K562 (cell line): ENCODE measurements around the gene XPNPEP1. TPM values are rescaled to one million over a fixed set of nuclear protein-coding genes. Genes with fewer than 3 reads are reported as not detected.

ENCODE experiments used
- ATAC-seq: fragments of 200-7000 bp; cut with Tn5 transposase; 3 replicates; pipeline ENCODE4 v1.9.1; 2020; ENCODE audit warnings: moderate library complexity
- BruUV-seq: library from RNA; stranded (reverse); fragments of 400-500 nt; replicated peaks from 2 replicates; lab custom pipeline; 2021; lab: Mats Ljungman, UMichigan
- CTCF ChIA-PET: fragments of 300-600 bp; formaldehyde crosslinking; extraction: SDS; loops from one replicate; lab custom pipeline; 2021; ENCODE audit warnings: low intra/inter-chr PET ratio; lab: Yijun Ruan, JAX
- POLR2A ChIA-PET: fragments of 300-600, 350-650 bp; sonication (Branson Sonifier 250); formaldehyde crosslinking; extraction: SDS; loops from one replicate; lab custom pipeline; 2021; ENCODE audit warnings: antibody characterized with exemption, inconsistent platforms; lab: Yijun Ruan, JAX
- DNase-seq, 4 experiments: peaks; one replicate each; pipeline versions ENCODE4 v3.0.0 to v3.0.0-alpha.2; 2011 to 2018; ENCODE audit warnings: low spot score in 3 of 4, mixed read lengths in 3 of 4; ENCODE audit errors: extremely low read depth in 1 of 4
- FAIRE-seq: peaks from 2 replicates; lab custom pipeline; 2011; peaks lifted over from hg19 to GRCh38; lab: Jason Lieb, UNC
- H2AFZ ChIP-seq: 2 replicates; pipeline ENCODE4 v1.6.0; 2011; ENCODE audit warnings: low read depth, low read length, control low read depth, inconsistent platforms
- H3K27ac ChIP-seq: fragments of 200-600 bp; 3 replicates; pipeline ENCODE4 v1.8.0; 2011; ENCODE audit warnings: low read depth, mild to moderate bottlenecking, control low read depth, inconsistent platforms, low read length, moderate library complexity, mixed read lengths; ENCODE audit errors: extremely low read depth
- H3K27me3 ChIP-seq, 2 experiments: fragments of 300-600 bp in 1 of 2; 2 replicates in 1 of 2; 3 replicates in 1 of 2; pipeline versions ENCODE4 v1.6.0 to v1.8.0; 2011; ENCODE audit warnings: inconsistent platforms in 2 of 2, low read length in 2 of 2, mild to moderate bottlenecking in 1 of 2, mixed read lengths in 1 of 2, moderate library complexity in 1 of 2; ENCODE audit not compliant: control insufficient read depth in 2 of 2, insufficient read depth in 2 of 2
- H3K36me3 ChIP-seq: fragments of 300-600 bp; 3 replicates; pipeline ENCODE4 v1.8.0; 2011; ENCODE audit warnings: mild to moderate bottlenecking, low read length, inconsistent platforms; ENCODE audit not compliant: control insufficient read depth, insufficient read depth
- H3K4me1 ChIP-seq, 2 experiments: fragments of 200-600 bp in 1 of 2; replicated peaks in 1 of 2; 2 replicates in 1 of 2; 3 replicates in 1 of 2; pipeline versions ENCODE4 v1.5.1 to v1.8.0; 2011; ENCODE audit warnings: inconsistent platforms in 2 of 2, low read length in 2 of 2, mild to moderate bottlenecking in 1 of 2, mixed read lengths in 1 of 2, moderate library complexity in 1 of 2; ENCODE audit not compliant: control insufficient read depth in 2 of 2, insufficient read depth in 2 of 2
- H3K4me2 ChIP-seq: 2 replicates; pipeline ENCODE4 v1.6.1; 2011; ENCODE audit warnings: low read length, control low read depth, inconsistent platforms, mixed read lengths; ENCODE audit not compliant: insufficient read depth
- H3K4me3 ChIP-seq: fragments of 200-600 bp; sonication (generic), shearing (Covaris generic); 2 replicates; pipeline ENCODE4 v1.5.1; 2016; ENCODE audit warnings: control low read depth, inconsistent platforms
- H3K79me2 ChIP-seq: fragments of 200-600 bp; 3 replicates; pipeline ENCODE4 v1.8.0; 2011; ENCODE audit warnings: low read length, inconsistent platforms; ENCODE audit not compliant: control insufficient read depth, insufficient read depth
- H3K9ac ChIP-seq, 2 experiments: 2 replicates each; pipeline versions ENCODE4 v1.6.0 to v1.6.1; 2011; ENCODE audit warnings: low read depth in 2 of 2, low read length in 2 of 2, control low read depth in 1 of 2, inconsistent platforms in 1 of 2, mild to moderate bottlenecking in 1 of 2, mixed read lengths in 1 of 2; ENCODE audit not compliant: insufficient read depth in 1 of 2
- H3K9me1 ChIP-seq: one replicate; pipeline ENCODE4 v1.6.0; 2011; ENCODE audit warnings: inconsistent platforms, mild to moderate bottlenecking, low read length, moderate library complexity; ENCODE audit not compliant: control insufficient read depth, insufficient read depth
- H3K9me3 ChIP-seq: replicated peaks from 2 replicates; pipeline ENCODE4 v1.5.1; 2011; ENCODE audit warnings: low read depth, low read length, inconsistent platforms; ENCODE audit not compliant: control insufficient read depth, insufficient read depth
- H4K20me1 ChIP-seq: replicated peaks from 2 replicates; pipeline ENCODE4 v1.6.1; 2011; ENCODE audit warnings: low read length, inconsistent platforms, mixed read lengths; ENCODE audit not compliant: control insufficient read depth, insufficient read depth
- BRD9 ChIP-seq: fragments of 450-650 bp; IDR thresholded peaks from 2 replicates; pipeline ENCODE4 v1.6.1; 2018; ENCODE audit warnings: low read depth; ENCODE audit not compliant: partially characterized antibody
- DDX20 ChIP-seq: fragments of 450-650 bp; IDR thresholded peaks from 2 replicates; pipeline ENCODE4 v1.6.1; 2016; ENCODE audit warnings: missing genetic modification characterization, low read depth, mild to moderate bottlenecking, missing compliant biosample characterization, moderate library complexity
- ETV1 ChIP-seq: fragments of 450-650 bp; conservative IDR thresholded peaks from 2 replicates; pipeline ENCODE4 v1.6.1; 2016; ENCODE audit warnings: missing genetic modification characterization, control low read depth, low read depth, missing compliant biosample characterization
- FOXJ3 ChIP-seq: sonication (generic); formaldehyde crosslinking; IDR thresholded peaks from 2 replicates; pipeline ENCODE4 v1.4.0; 2020; ENCODE audit warnings: mild to moderate bottlenecking, missing genetic modification reagents
- FOXK2 ChIP-seq, 2 experiments: fragments of 450-650 bp; IDR thresholded peaks in 1 of 2; conservative IDR thresholded peaks in 1 of 2; 2 replicates each; pipeline ENCODE4 v1.6.1; 2016; ENCODE audit warnings: low read depth in 2 of 2, mild to moderate bottlenecking in 1 of 2
- GABPB2 ChIP-seq: fragments of 250-450 bp; sonication (Bioruptor Pico); conservative IDR thresholded peaks from 2 replicates; pipeline ENCODE4 v1.5.1; 2021; ENCODE audit warnings: mild to moderate bottlenecking
- MAFG ChIP-seq: fragments of 450-650 bp; conservative IDR thresholded peaks from 2 replicates; pipeline ENCODE4 v1.6.1; 2016; ENCODE audit warnings: missing genetic modification characterization, missing compliant biosample characterization
- MCM7 ChIP-seq, 2 experiments: fragments of 450-650 bp; IDR thresholded peaks; 2 replicates each; pipeline ENCODE4 v1.6.1; 2016 to 2018
- NR4A1 ChIP-seq, 2 experiments: fragments of 250-450 bp in 1 of 2; fragments of 450-650 bp in 1 of 2; sonication (Bioruptor Pico) in 1 of 2; IDR thresholded peaks; 2 replicates each; pipeline versions ENCODE4 v1.4.0 to v1.6.1; 2016 to 2020; ENCODE audit warnings: mild to moderate bottlenecking in 2 of 2, missing compliant biosample characterization in 1 of 2, missing genetic modification characterization in 1 of 2, moderate library complexity in 1 of 2
- SAFB ChIP-seq: fragments of 200-400 bp; formaldehyde crosslinking; IDR thresholded peaks from 2 replicates; pipeline ENCODE4 v1.6.1; 2017; ENCODE audit warnings: low read depth, low read length, borderline replicate concordance
- YBX1 ChIP-seq: fragments of 450-650 bp; IDR thresholded peaks from 2 replicates; pipeline ENCODE4 v1.7.1; 2016; ENCODE audit warnings: mild to moderate bottlenecking
- ZBTB8A ChIP-seq: fragments of 450-650 bp; IDR thresholded peaks from 2 replicates; pipeline ENCODE4 v1.6.1; 2018; ENCODE audit warnings: mild to moderate bottlenecking, moderate library complexity; ENCODE audit not compliant: partially characterized antibody
- ZNF12 ChIP-seq: sonication (generic); formaldehyde crosslinking; IDR thresholded peaks from 2 replicates; pipeline ENCODE4 v1.4.0; 2020; ENCODE audit warnings: mild to moderate bottlenecking, missing genetic modification reagents
- ZNF140 ChIP-seq: fragments of 250-450 bp; sonication (Bioruptor Pico); IDR thresholded peaks from 2 replicates; pipeline ENCODE4 v1.8.0; 2021; ENCODE audit warnings: moderate library complexity, mild to moderate bottlenecking, inconsistent platforms
- ZNF274 ChIP-seq: IDR thresholded peaks from 2 replicates; pipeline ENCODE4 v1.6.1; 2011; ENCODE audit warnings: low read depth, mild to moderate bottlenecking, low read length, moderate library complexity, borderline replicate concordance
- ZNF766 ChIP-seq: fragments of 200-800 bp; sonication (Bioruptor generic); conservative IDR thresholded peaks from 2 replicates; pipeline ENCODE4 v1.6.1; 2016; ENCODE audit warnings: missing genetic modification characterization, missing compliant biosample characterization
- ZNF780A ChIP-seq: fragments of 250-450 bp; sonication (Bioruptor Pico); IDR thresholded peaks from 2 replicates; pipeline ENCODE4 v1.5.0; 2021; ENCODE audit warnings: mild to moderate bottlenecking
- WGBS: fragments of 100-300 bp; shearing (Covaris generic); methylation state at CpG from one replicate; pipeline ENCODE4 v1.1.6; 2016; ENCODE audit warnings: low coverage, mixed read lengths; ENCODE audit not compliant: insufficient coverage; ENCODE audit errors: missing lambda C conversion rate; 5-methylcytosine and 5-hydroxymethylcytosine counted together
- in situ Hi-C: fragments of 300-500 bp; cut with MboI; formaldehyde crosslinking; loops from 4 replicates; pipeline ENCODE4 v1.15.0; 2018; ENCODE audit warnings: inconsistent platforms, mixed read lengths
- intact Hi-C: fragments of 100-400 bp; cut with micrococcal nuclease; formaldehyde crosslinking; loops from 2 replicates; pipeline ENCODE4 v1.14.2; 2022
- polyA plus RNA-seq, 8 experiments: library from polyadenylated mRNA; depleted of rRNA in 4 of 8; stranded (reverse) in 5 of 8; unstranded in 3 of 8; fragments of >200 nt; fragmentation: Nextera tagmentation in 2 of 8; fragmentation: Illumina TruSeq in 1 of 8; extraction: Ambion mirVana in 2 of 8; extraction: Trizol in 1 of 8; gene quantifications; 2 replicates each; pipeline versions ENCODE4 v1.2.1 to v1.2.3, GENCODE V29; 2011 to 2014; ENCODE audit warnings: inconsistent platforms in 1 of 8, missing spikeins in 1 of 8
- total RNA-seq, 7 experiments: library from RNA; depleted of rRNA in 6 of 7; stranded (reverse); fragments of >200 nt in 6 of 7; fragmentation: Illumina TruSeq in 2 of 7; extraction: Trizol in 2 of 7; gene quantifications; 2 replicates each; pipeline versions ENCODE4 v1.2.1 to v1.2.3, GENCODE V29; 2011 to 2021; ENCODE audit warnings: low replicate concordance in 1 of 7
- TF ChIP-seq, protein P1 (sequence below): fragments of 450-650 bp; conservative IDR thresholded peaks from 2 replicates; pipeline ENCODE4 v1.6.1; 2016; ENCODE audit warnings: missing genetic modification characterization, low read depth, mild to moderate bottlenecking, control low read depth, missing compliant biosample characterization
- TF ChIP-seq, protein P2 (sequence below): sonication (generic); formaldehyde crosslinking; IDR thresholded peaks from 2 replicates; pipeline ENCODE4 v1.5.0; 2020; ENCODE audit warnings: missing genetic modification reagents
- TF ChIP-seq, protein P3 (sequence below): IDR thresholded peaks from 2 replicates; pipeline ENCODE4 v1.6.1; 2016; ENCODE audit warnings: missing genetic modification characterization, missing compliant biosample characterization

Gene XPNPEP1
- total and polyA plus RNA-seq, 9 of the 15 experiments (the other 6 are each of a cell fraction or from before 2014, with no cell fraction given): 24.2 to 93.5 (median 40.1) TPM

DNA sequence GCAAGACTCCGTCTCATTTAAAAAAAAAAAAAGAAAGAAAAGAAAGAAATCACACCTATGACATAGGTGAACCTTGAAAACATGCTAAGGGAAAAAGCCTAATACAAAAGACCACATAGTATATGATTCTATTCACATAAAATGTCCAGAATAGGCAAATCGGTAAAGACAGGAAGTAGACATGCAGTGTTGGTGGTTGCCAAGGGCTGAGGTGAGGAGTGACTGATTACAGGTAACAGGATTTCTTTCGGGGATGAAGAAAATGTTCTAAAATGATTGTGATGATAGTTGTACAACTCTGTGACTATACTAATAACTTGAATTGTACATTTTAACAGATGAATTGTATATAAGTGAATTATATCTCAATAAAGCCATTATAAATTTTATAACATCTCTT lies 3.3 kb downstream of the XPNPEP1 start (continued):
- TF ChIP-seq, protein P1, sequence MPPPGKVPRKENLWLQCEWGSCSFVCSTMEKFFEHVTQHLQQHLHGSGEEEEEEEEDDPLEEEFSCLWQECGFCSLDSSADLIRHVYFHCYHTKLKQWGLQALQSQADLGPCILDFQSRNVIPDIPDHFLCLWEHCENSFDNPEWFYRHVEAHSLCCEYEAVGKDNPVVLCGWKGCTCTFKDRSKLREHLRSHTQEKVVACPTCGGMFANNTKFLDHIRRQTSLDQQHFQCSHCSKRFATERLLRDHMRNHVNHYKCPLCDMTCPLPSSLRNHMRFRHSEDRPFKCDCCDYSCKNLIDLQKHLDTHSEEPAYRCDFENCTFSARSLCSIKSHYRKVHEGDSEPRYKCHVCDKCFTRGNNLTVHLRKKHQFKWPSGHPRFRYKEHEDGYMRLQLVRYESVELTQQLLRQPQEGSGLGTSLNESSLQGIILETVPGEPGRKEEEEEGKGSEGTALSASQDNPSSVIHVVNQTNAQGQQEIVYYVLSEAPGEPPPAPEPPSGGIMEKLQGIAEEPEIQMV: no peak

DNA sequence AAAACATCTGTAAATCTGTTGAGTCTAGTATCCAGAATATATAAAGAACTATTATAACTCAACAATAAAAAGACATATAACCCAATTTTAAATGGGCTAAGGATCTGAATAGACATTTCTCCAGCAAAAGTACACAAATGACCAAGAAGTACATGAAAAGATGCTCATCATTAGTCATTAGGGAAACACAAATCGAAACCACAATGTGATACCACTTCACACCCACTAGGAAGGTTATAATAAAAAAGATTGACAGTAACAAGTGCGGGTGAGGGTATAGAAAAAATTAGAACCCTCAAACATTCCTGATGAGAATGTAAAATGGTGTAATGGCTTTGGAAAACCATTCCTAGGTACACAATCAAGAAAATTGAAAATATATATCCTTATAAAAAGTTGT lies 4.1 kb downstream of the XPNPEP1 start:
- TF ChIP-seq BRD9: no peak
- no peak for TF ChIP-seq ZBTB8A
- TF ChIP-seq MCM7 (IDR thresholded peaks at IDR 0.05): no peak
- no peak for TF ChIP-seq NR4A1 (CRISPR knock-in tag; IDR thresholded peaks at IDR 0.05)
- TF ChIP-seq NR4A1 (tag; IDR thresholded peaks at IDR 0.05): no peak
- no peak for TF ChIP-seq ZNF274
- no peak for TF ChIP-seq YBX1
- no peak for TF ChIP-seq GABPB2 (CRISPR knock-in tag)
- TF ChIP-seq ZNF780A (CRISPR knock-in tag): no peak
- TF ChIP-seq MAFG (tag): no peak
- TF ChIP-seq, protein P2, sequence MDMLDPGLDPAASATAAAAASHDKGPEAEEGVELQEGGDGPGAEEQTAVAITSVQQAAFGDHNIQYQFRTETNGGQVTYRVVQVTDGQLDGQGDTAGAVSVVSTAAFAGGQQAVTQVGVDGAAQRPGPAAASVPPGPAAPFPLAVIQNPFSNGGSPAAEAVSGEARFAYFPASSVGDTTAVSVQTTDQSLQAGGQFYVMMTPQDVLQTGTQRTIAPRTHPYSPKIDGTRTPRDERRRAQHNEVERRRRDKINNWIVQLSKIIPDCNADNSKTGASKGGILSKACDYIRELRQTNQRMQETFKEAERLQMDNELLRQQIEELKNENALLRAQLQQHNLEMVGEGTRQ: no peak
- TF ChIP-seq SAFB: no peak
- TF ChIP-seq ETV1 (tag): no peak
- TF ChIP-seq, protein P3, sequence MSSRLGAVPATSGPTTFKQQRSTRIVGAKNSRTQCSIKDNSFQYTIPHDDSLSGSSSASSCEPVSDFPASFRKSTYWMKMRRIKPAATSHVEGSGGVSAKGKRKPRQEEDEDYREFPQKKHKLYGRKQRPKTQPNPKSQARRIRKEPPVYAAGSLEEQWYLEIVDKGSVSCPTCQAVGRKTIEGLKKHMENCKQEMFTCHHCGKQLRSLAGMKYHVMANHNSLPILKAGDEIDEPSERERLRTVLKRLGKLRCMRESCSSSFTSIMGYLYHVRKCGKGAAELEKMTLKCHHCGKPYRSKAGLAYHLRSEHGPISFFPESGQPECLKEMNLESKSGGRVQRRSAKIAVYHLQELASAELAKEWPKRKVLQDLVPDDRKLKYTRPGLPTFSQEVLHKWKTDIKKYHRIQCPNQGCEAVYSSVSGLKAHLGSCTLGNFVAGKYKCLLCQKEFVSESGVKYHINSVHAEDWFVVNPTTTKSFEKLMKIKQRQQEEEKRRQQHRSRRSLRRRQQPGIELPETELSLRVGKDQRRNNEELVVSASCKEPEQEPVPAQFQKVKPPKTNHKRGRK (tag): no peak
- no peak for TF ChIP-seq ZNF12 (CRISPR knock-in tag)
- TF ChIP-seq ZNF766: no peak
- no peak for TF ChIP-seq FOXJ3 (CRISPR knock-in tag)
- TF ChIP-seq FOXK2 (conservative IDR thresholded peaks at IDR 0.05 in 1 of 2, IDR thresholded peaks at IDR 0.05 in 1 of 2; ENCODE audit: low read depth in 2 of 2): no peak
- no peak for TF ChIP-seq ZNF140
- TF ChIP-seq DDX20 (tag): no peak
- Histone ChIP-seq H3K4me3 (no peak overlapping the region), H3K27ac (no peak overlapping the region), H4K20me1 (no peaks in the 10 kb centered on the region), H3K9ac (no peak overlapping the region), H3K27me3 (no peaks in the 10 kb centered on the region), H3K4me2 (no peak overlapping the region), H3K9me1 (no peaks in the 10 kb centered on the region), H3K9me3 (no peaks in the 10 kb centered on the region), H3K36me3 (no peaks in the 10 kb centered on the region; the same call in 2 of the 3 replicates), H3K79me2 (peaks cover 34% of the 10 kb centered on the region), H2AFZ (no peak overlapping the region), H3K4me1 (peaks cover 22 to 23% of the 10 kb centered on the region in 2 experiments; a peak in 4 of 5 replicates)
- ATAC-seq: no peak
- no peak for DNase-seq
- 88% methylated on average over 2 of the region's 2 CpGs for WGBS
- ChIA-PET POLR2A (no interaction called here), CTCF (no interaction called here)
- in situ Hi-C loops (no loop called here), intact Hi-C loops (no loop called here)
- no TSS peak for BruUV-seq
- FAIRE-seq: no peak
